ENCODE data around the gene STRN4.

STRN4 gene

GRCh38 chr19:46726551-46726950 lies 19.7 kb downstream of the STRN4 start:
- in situ Hi-C loops (cut with MboI; ENCODE audit: low sequenced_read_pairs) = no loop called here

GRCh38 chr19:46725859-46726393 lies 20.3 kb downstream of the STRN4 start:
- in situ Hi-C loops (cut with MboI; ENCODE audit: low sequenced_read_pairs) = no loop called here

- in situ Hi-C loops (cut with MboI; ENCODE audit: low sequenced_read_pairs) = no loop called here
Measured at GRCh38 chr19:46725036-46725820, 21.0 kb downstream of the STRN4 start.

GRCh38 chr19:46724468-46724867 lies 21.8 kb downstream of the STRN4 start:
- in situ Hi-C loops (cut with MboI; ENCODE audit: low sequenced_read_pairs) = no loop called here

GRCh38 chr19:46723471-46723870 lies 22.8 kb downstream of the STRN4 start:
- in situ Hi-C loops (cut with MboI; ENCODE audit: low sequenced_read_pairs) = no loop called here

GRCh38 chr19:46723023-46723461 lies 23.2 kb downstream of the STRN4 start:
- in situ Hi-C loops (cut with MboI; ENCODE audit: low sequenced_read_pairs) = no loop called here

- in situ Hi-C loops (cut with MboI; ENCODE audit: low sequenced_read_pairs) = no loop called here
Measured at GRCh38 chr19:46722421-46723022, 23.7 kb downstream of the STRN4 start.

- in situ Hi-C loops (cut with MboI; ENCODE audit: low sequenced_read_pairs) = no loop called here
Measured at GRCh38 chr19:46722004-46722380, 24.3 kb downstream of the STRN4 start.

- in situ Hi-C loops (cut with MboI; ENCODE audit: low sequenced_read_pairs) = no loop called here
Measured at GRCh38 chr19:46721269-46722003, 24.8 kb downstream of the STRN4 start.

- in situ Hi-C loops (cut with MboI; ENCODE audit: low sequenced_read_pairs) = no loop called here
Measured at GRCh38 chr19:46720503-46721239, 25.6 kb downstream of the STRN4 start.

- in situ Hi-C loops (cut with MboI; ENCODE audit: low sequenced_read_pairs) = no loop called here
Measured at GRCh38 chr19:46719629-46720502, 26.4 kb downstream of the STRN4 start.

GRCh38 chr19:46718934-46719622 lies 27.2 kb downstream of the STRN4 start:
- in situ Hi-C loops (cut with MboI; ENCODE audit: low sequenced_read_pairs) = no loop called here

- in situ Hi-C loops (cut with MboI; ENCODE audit: low sequenced_read_pairs) = no loop called here
Measured at GRCh38 chr19:46718157-46718933, 27.9 kb downstream of the STRN4 start.

GRCh38 chr19:46717716-46718143 lies 28.5 kb downstream of the STRN4 start:
- in situ Hi-C loops (cut with MboI; ENCODE audit: low sequenced_read_pairs) = no loop called here

GRCh38 chr19:46717034-46717715 lies 29.1 kb downstream of the STRN4 start, which contains the start of gene PRKD2:
Gene PRKD2, minus strand, starts transcription at chr19:46717114. Its CDS starts 744 bp downstream, at chr19:46716370.
- in situ Hi-C loops (cut with MboI; ENCODE audit: low sequenced_read_pairs) = no loop called here

GRCh38 chr19:46716672-46717033 lies 29.6 kb downstream of the STRN4 start:
- in situ Hi-C loops (cut with MboI; ENCODE audit: low sequenced_read_pairs) = no loop called here

- in situ Hi-C loops (cut with MboI; ENCODE audit: low sequenced_read_pairs) = no loop called here
Measured at GRCh38 chr19:46715975-46716671, 30.1 kb downstream of the STRN4 start.

Measured in hTERT RPE-1 (cell line).